ENCODE measurements around the gene TXNRD3. TPM values are rescaled to one million over a fixed set of nuclear protein-coding genes. Genes with fewer than 3 reads are reported as not detected.

Gene TXNRD3
- total RNA-seq, 1 donor from 2014 or later, result 0.51 TPM

- Mint-ChIP-seq H3K27ac (no peak overlapping the region), H3K4me3 (peak overlapping the region; percentile 67), H3K36me3 (ENCODE audit: low read depth) (no peaks in the 10 kb centered on the region), H3K4me1 (peaks cover 25% of the 10 kb centered on the region), H3K9me3 (peaks cover 3% of the 10 kb centered on the region), H3K27me3 (peaks cover 5% of the 10 kb centered on the region)
- ChIA-PET POLR2A (no interaction called here), CTCF (interaction anchor here (0.9 to 2.6 kb wide), 13 partner anchors 8 to 873 kb away, joined by 3 to 31 read pairs (median 4); partner anchors contain the start of gene PLXNA1)
- DNase-seq (peak; percentile 78), ATAC-seq (ENCODE audit: low read depth) (peak; percentile 86)
- peak; percentile 86 for TF ChIP-seq CTCF (IDR thresholded peaks at IDR 0.05)
- intact Hi-C loops (cut with micrococcal nuclease), result loop anchor here (1.0 to 2.0 kb wide), 5 partner anchors 73 to 865 kb away; no protein-coding TSS in a partner anchor
These were observed 24.4 kb upstream of the TXNRD3 start for GRCh38 chr3:126679318-126679751.

GRCh38 chr3:126678693-126679317 lies 23.9 kb upstream of the TXNRD3 start:
- DNase-seq (no peak), ATAC-seq (ENCODE audit: low read depth) (peak; percentile 43)
- H3K9me3 Mint-ChIP-seq, result peaks cover 3% of the 10 kb centered on the region
- TF ChIP-seq CTCF (IDR thresholded peaks at IDR 0.05), result no peak
- no peak overlapping the region for H3K27ac Mint-ChIP-seq
- POLR2A ChIA-PET, result no interaction called here
- H3K4me3 Mint-ChIP-seq, result peak overlapping the region; percentile 67
- intact Hi-C loops (cut with micrococcal nuclease), result loop anchor here (1.0 to 2.0 kb wide), 5 partner anchors 74 to 865 kb away; no protein-coding TSS in a partner anchor
- peaks cover 22% of the 10 kb centered on the region for H3K4me1 Mint-ChIP-seq
- CTCF ChIA-PET, result interaction anchor here (0.7 to 2.6 kb wide), 10 partner anchors 14 to 1239 kb away, joined by 3 to 31 read pairs (median 4); partner anchors contain the start of gene PLXNA1
- no peaks in the 10 kb centered on the region for H3K36me3 Mint-ChIP-seq (ENCODE audit: low read depth)
- H3K27me3 Mint-ChIP-seq, result peaks cover 5% of the 10 kb centered on the region

- ChIA-PET CTCF (interaction anchor here (0.7 to 2.6 kb wide), 6 partner anchors 24 to 870 kb away, joined by 3 to 31 read pairs (median 7); no protein-coding TSS in a partner anchor), POLR2A (no interaction called here)
- Mint-ChIP-seq H3K27me3 (peaks cover 5% of the 10 kb centered on the region), H3K4me3 (no peak overlapping the region), H3K4me1 (peaks cover 19% of the 10 kb centered on the region), H3K36me3 (ENCODE audit: low read depth) (no peaks in the 10 kb centered on the region), H3K9me3 (peaks cover 3% of the 10 kb centered on the region), H3K27ac (no peak overlapping the region)
- intact Hi-C loops (cut with micrococcal nuclease), result loop anchor here (2.0 kb wide), 2 partner anchors 75 to 319 kb away; no protein-coding TSS in a partner anchor
- ATAC-seq (ENCODE audit: low read depth) (no peak), DNase-seq (no peak)
- no peak for TF ChIP-seq CTCF (IDR thresholded peaks at IDR 0.05)
These were observed 23.1 kb upstream of the TXNRD3 start for GRCh38 chr3:126677862-126678503.

- POLR2A ChIA-PET, result no interaction called here
- peaks cover 5% of the 10 kb centered on the region for H3K27me3 Mint-ChIP-seq
- ATAC-seq (ENCODE audit: low read depth) (no peak), DNase-seq (no peak)
- no peak for TF ChIP-seq CTCF (IDR thresholded peaks at IDR 0.05)
- no peaks in the 10 kb centered on the region for H3K36me3 Mint-ChIP-seq (ENCODE audit: low read depth)
- H3K4me3 Mint-ChIP-seq, result no peak overlapping the region
- H3K4me1 Mint-ChIP-seq, result peaks cover 19% of the 10 kb centered on the region
- no peak overlapping the region for H3K27ac Mint-ChIP-seq
- intact Hi-C loops (cut with micrococcal nuclease), result no loop called here
- H3K9me3 Mint-ChIP-seq, result peaks cover 3% of the 10 kb centered on the region
- CTCF ChIA-PET, result interaction anchor here (0.7 to 1.5 kb wide), 3 partner anchors 779 to 870 kb away, joined by 3 to 11 read pairs (median 3); no protein-coding TSS in a partner anchor
These were observed 22.2 kb upstream of the TXNRD3 start for GRCh38 chr3:126676919-126677705.

Measured in activated B cell treated with CpG ODN at 0.5 μM for 24 hours (primary cell).